Kidney (tissue), 14 donors: ENCODE measurements around the gene ATP1B3. TPM values are rescaled to one million over a fixed set of nuclear protein-coding genes. Genes with fewer than 3 reads are reported as not detected.
"Not testable (repeated sequence)": the region's sequence is repeated elsewhere in the genome, so short reads cannot be mapped to it uniquely, and the experiment has no call there.

Experiments
- DNase-seq, 5 donors: peaks; one replicate each; pipeline ENCODE4 v3.0.0-alpha.2; 2013 to 2020
- FAIRE-seq: peaks from 2 replicates; lab custom pipeline; 2012; peaks lifted over from hg19 to GRCh38; lab: Jason Lieb, UNC
- H3K27ac ChIP-seq, 2 donors: one replicate each; pipeline ENCODE4 v1.7.0; 2013; ENCODE audit warnings: low read depth in 2 of 2, low read length in 2 of 2, inconsistent platforms in 1 of 2
- H3K27me3 ChIP-seq: one replicate; pipeline ENCODE4 v1.7.1; 2013; ENCODE audit warnings: low read length, inconsistent platforms; ENCODE audit not compliant: control insufficient read depth, insufficient read depth
- H3K36me3 ChIP-seq, 3 donors: one replicate each; pipeline versions ENCODE4 v1.7.0 to v1.7.1; 2013; ENCODE audit warnings: low read length in 3 of 3, control low read depth in 1 of 3, inconsistent platforms in 1 of 3; ENCODE audit not compliant: insufficient read depth in 3 of 3, control insufficient read depth in 2 of 3
- H3K4me1 ChIP-seq, 3 donors: one replicate each; pipeline versions ENCODE4 v1.7.0 to v1.7.1; 2013; ENCODE audit warnings: low read length in 3 of 3, inconsistent platforms in 1 of 3, low read depth in 1 of 3; ENCODE audit not compliant: control insufficient read depth in 2 of 3, insufficient read depth in 2 of 3
- H3K4me3 ChIP-seq, 3 donors: one replicate each; pipeline versions ENCODE4 v1.7.0 to v1.8.1; 2013; ENCODE audit warnings: low read length in 3 of 3, control low read depth in 1 of 3, inconsistent platforms in 1 of 3
- H3K9ac ChIP-seq, 3 donors: one replicate each; pipeline versions ENCODE4 v1.7.0 to v1.7.1; 2013; ENCODE audit warnings: low read length in 3 of 3, control low read depth in 1 of 3, inconsistent platforms in 1 of 3
- H3K9me3 ChIP-seq, 3 donors: one replicate each; pipeline versions ENCODE4 v1.7.0 to v1.7.1; 2013; ENCODE audit warnings: low read length in 3 of 3, control low read depth in 1 of 3, inconsistent platforms in 1 of 3; ENCODE audit not compliant: control insufficient read depth in 2 of 3, insufficient read depth in 1 of 3
- CTCF ChIP-seq: IDR thresholded peaks from 3 replicates; pipeline ENCODE4 v1.5.1; 2012; ENCODE audit warnings: mild to moderate bottlenecking, moderate library complexity, borderline replicate concordance; ENCODE audit not compliant: insufficient read depth; ENCODE audit errors: extremely low read depth
- intact Hi-C: fragments of 100-400 bp; cut with DNase I; formaldehyde crosslinking; loops from one replicate; pipeline ENCODE4 v1.11.1; 2022
- polyA plus RNA-seq: library from polyadenylated mRNA; stranded (reverse); fragments of 350-450 nt; fragmentation: Illumina TruSeq; extraction: RNeasy Lipid Tissue Mini Kit (QIAGEN cat#74804); gene quantifications from one replicate; pipeline ENCODE4 v1.2.3, GENCODE V29; 2014; ENCODE audit warnings: low read depth, low replicate concordance; ENCODE audit not compliant: insufficient read depth
- total RNA-seq: library from RNA; stranded (reverse); fragmentation: NEBNext Ultra II Directional; extraction: Animal tissue kit (Norgen Biotek cat#: 25700); gene quantifications from one replicate; pipeline ENCODE4 v1.2.1, GENCODE V29; 2021
- donor health status: control.
- donor health status: control.
- donor health status: control.
- donor health status: control.
- donor health status: control.
- donor health status: DM: yes; HTN: yes; CAD: no.
- donor health status: Normal renal cell carcinoma (clear cell type).

Gene ATP1B3
- total and polyA plus RNA-seq, 2 donors from 2014 or later = 110 to 195 TPM

DNA sequence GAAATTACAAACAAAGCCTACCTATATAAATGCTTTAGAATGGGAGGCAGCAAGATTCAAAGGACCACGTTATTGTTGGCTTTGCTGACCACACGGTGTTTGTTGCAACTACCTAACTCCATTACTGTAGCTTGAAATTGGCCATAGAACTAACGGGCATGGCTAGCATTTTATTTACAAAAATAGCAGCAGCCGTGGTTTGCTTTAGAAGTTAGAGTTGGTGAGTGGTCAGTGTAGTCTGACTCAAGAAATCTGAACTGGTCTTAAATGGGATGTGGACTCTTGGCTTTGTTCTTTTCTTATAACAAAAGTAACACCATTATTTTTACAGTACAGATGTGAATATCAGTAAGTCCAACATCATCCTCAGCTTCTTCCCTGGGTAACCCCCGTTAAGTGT, 10.6 kb downstream of the ATP1B3 start:
- Histone ChIP-seq H3K9ac (no peak overlapping the region), H3K9me3 (no peaks in the 10 kb centered on the region), H3K4me3 (no peak overlapping the region), H3K4me1 (no peaks in the 10 kb centered on the region), H3K36me3 (no peaks in the 10 kb centered on the region), H3K27me3 (no peaks in the 10 kb centered on the region), H3K27ac (no peak overlapping the region)
- FAIRE-seq (no peak), DNase-seq (no peak)
- intact Hi-C loops = no loop called here
- no peak for TF ChIP-seq CTCF

DNA sequence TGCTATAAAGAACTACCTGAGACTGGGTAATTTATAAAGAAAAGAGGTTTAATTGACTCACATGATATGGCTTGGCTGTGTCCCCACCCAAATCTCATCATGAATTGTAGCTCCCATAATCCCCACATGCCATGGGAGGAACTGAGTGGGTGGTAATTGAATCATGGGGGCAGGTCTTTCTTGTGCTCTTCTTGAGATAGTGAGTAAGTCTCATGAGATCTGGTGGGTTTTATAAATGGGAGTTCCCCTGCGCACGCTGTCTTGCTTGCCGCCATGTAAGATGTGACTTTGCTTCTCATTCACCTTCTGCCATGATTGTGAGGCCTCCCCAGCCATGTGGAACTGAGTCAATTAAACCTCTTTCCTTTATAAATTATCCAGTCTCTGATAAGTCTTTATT, 12.1 kb downstream of the ATP1B3 start:
- FAIRE-seq, intact Hi-C loops, DNase-seq: not testable (repeated sequence)

DNA sequence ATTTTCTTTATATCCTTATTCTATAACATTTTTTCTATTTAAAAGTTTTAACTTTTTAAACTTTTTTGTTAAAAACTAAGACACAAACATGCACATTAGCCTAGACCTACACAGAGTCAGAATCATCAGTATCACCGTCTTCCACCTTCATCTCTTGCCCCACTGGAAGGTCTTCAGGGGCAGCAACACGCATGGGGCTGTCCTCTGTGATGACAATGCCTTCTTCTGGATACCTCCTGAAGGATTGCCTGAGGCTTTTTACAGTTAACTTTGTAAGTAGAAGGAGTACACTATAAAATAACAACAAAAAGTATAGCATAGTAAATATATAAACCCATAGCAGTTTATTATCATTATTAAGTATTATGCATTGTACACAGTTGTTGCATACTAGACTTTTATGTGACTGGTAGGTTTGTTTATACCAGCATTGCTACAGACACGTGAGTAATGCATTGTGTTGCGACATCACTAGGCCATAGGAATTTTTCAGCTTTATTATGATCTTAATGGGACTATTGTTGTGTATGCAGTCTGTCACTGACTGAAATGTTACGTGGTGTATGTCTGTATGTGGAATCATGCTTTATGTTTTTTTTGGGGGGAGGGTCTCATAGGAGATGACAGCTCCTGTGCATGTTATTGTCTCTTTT, 18.2 kb downstream of the ATP1B3 start:
- H3K27me3 ChIP-seq = no peaks in the 10 kb centered on the region
- no peak for TF ChIP-seq CTCF
- no peaks in the 10 kb centered on the region for H3K4me1 ChIP-seq
- FAIRE-seq (no peak), DNase-seq (no peak)
- no peak overlapping the region for H3K4me3 ChIP-seq
- intact Hi-C loops = no loop called here
- no peaks in the 10 kb centered on the region for H3K36me3 ChIP-seq
- no peak overlapping the region for H3K27ac ChIP-seq
- H3K9ac ChIP-seq = no peak overlapping the region
- no peaks in the 10 kb centered on the region for H3K9me3 ChIP-seq

More for the DNA sequence above, 12.1 kb downstream of the ATP1B3 start:
- not testable (repeated sequence) for H3K36me3 ChIP-seq, H3K4me1 ChIP-seq, H3K27ac ChIP-seq, H3K27me3 ChIP-seq, H3K4me3 ChIP-seq, H3K9me3 ChIP-seq, H3K9ac ChIP-seq

GRCh38 chr3:141895731-141896130, 19.3 kb downstream of the ATP1B3 start:
- Histone ChIP-seq H3K9me3 (no peaks in the 10 kb centered on the region), H3K27ac (no peak overlapping the region), H3K4me1 (no peaks in the 10 kb centered on the region), H3K9ac (no peak overlapping the region), H3K4me3 (no peak overlapping the region), H3K36me3 (peaks cover 0 to 2% (median 0%) of the 10 kb centered on the region in 3 donors), H3K27me3 (no peaks in the 10 kb centered on the region)
- TF ChIP-seq CTCF = no peak
- intact Hi-C loops = no loop called here
- DNase-seq (no peak), FAIRE-seq (no peak)
